ENCODE measurements around the gene LHX1. TPM values are rescaled to one million over a fixed set of nuclear protein-coding genes. Genes with fewer than 3 reads are reported as not detected.

The LHX1 gene
- total RNA-seq, 2 donors from 2014 or later, result not detected

- peaks cover 0 to 1% of the 10 kb centered on the region in 2 donors for H3K9me3 Mint-ChIP-seq
- H3K36me3 Mint-ChIP-seq, result peaks cover 3 to 15% of the 10 kb centered on the region in 2 donors
- DNase-seq (ENCODE audit: low spot score in 2 of 2), result no peak
- no peak overlapping the region for H3K27ac Mint-ChIP-seq
- no peak for ATAC-seq
Observed at GRCh38 chr17:36943250-36944191, 6.2 kb downstream of the LHX1 start.

GRCh38 chr17:36944553-36944952, 7.3 kb downstream of the LHX1 start:
- no peak for ATAC-seq
- Mint-ChIP-seq H3K9me3 (peaks cover 0 to 2% of the 10 kb centered on the region in 2 donors), H3K36me3 (peaks cover 13 to 19% of the 10 kb centered on the region in 2 donors), H3K27ac (no peak overlapping the region)
- no peak for DNase-seq (ENCODE audit: low spot score in 2 of 2)

GRCh38 chr17:36945140-36945539, 7.9 kb downstream of the LHX1 start:
- H3K9me3 Mint-ChIP-seq, result peaks cover 0 to 2% of the 10 kb centered on the region in 2 donors
- H3K27ac Mint-ChIP-seq, result no peak overlapping the region
- DNase-seq (ENCODE audit: low spot score in 2 of 2) (no peak), ATAC-seq (no peak)
- peaks cover 19 to 25% of the 10 kb centered on the region in 2 donors for H3K36me3 Mint-ChIP-seq

GRCh38 chr17:36945959-36946725, 8.9 kb downstream of the LHX1 start:
- DNase-seq (ENCODE audit: low spot score in 2 of 2), result no peak
- peaks cover 0 to 2% of the 10 kb centered on the region in 2 donors for H3K9me3 Mint-ChIP-seq

GRCh38 chr17:36946726-36947091, 9.4 kb downstream of the LHX1 start:
- Mint-ChIP-seq H3K9me3 (peaks cover 0 to 2% of the 10 kb centered on the region in 2 donors), H3K27ac (no peak overlapping the region), H3K36me3 (peaks cover 27 to 28% of the 10 kb centered on the region in 2 donors)
- ATAC-seq (no peak), DNase-seq (ENCODE audit: low spot score in 2 of 2) (no peak)

More at GRCh38 chr17:36945959-36946725, 8.9 kb downstream of the LHX1 start:
- ATAC-seq, result no peak
- Mint-ChIP-seq H3K36me3 (peaks cover 28 to 32% of the 10 kb centered on the region in 2 donors), H3K27ac (no peak overlapping the region)

GRCh38 chr17:36947922-36948716, 10.8 kb downstream of the LHX1 start:
- ATAC-seq (peak; percentile 2 to 56), DNase-seq (ENCODE audit: low spot score in 2 of 2) (no peak)
- Mint-ChIP-seq H3K27ac (peak overlapping the region; percentile 90 to 99), H3K36me3 (peaks cover 38 to 41% of the 10 kb centered on the region in 2 donors), H3K9me3 (peaks cover 0 to 2% of the 10 kb centered on the region in 2 donors)

GRCh38 chr17:36948717-36949460, 11.6 kb downstream of the LHX1 start, which contains the start of gene AATF:
Gene AATF, plus strand, starts transcription at chr17:36948954. Its CDS starts 172 bp downstream, at chr17:36949126.
- Mint-ChIP-seq H3K9me3 (peaks cover 0 to 2% of the 10 kb centered on the region in 2 donors), H3K36me3 (peaks cover 41 to 42% of the 10 kb centered on the region in 2 donors), H3K27ac (peak within 1 kb of the TSS; percentile 90 to 99)
- ATAC-seq (peak; percentile 98), DNase-seq (ENCODE audit: low spot score in 2 of 2) (peak; percentile 98 to 99)

GRCh38 chr17:36949461-36949927, 12.2 kb downstream of the LHX1 start:
- ATAC-seq (no peak), DNase-seq (ENCODE audit: low spot score in 2 of 2) (no peak)
- peak overlapping the region; percentile 85 to 90 for H3K27ac Mint-ChIP-seq
- peaks cover 47 to 48% of the 10 kb centered on the region in 2 donors for H3K36me3 Mint-ChIP-seq
- H3K9me3 Mint-ChIP-seq, result peaks cover 0 to 2% of the 10 kb centered on the region in 2 donors

- no peak for ATAC-seq
- Mint-ChIP-seq H3K9me3 (peaks cover 0 to 2% of the 10 kb centered on the region in 2 donors), H3K36me3 (peaks cover 49 to 50% of the 10 kb centered on the region in 2 donors), H3K27ac (peak overlapping the region in 1 of 2 donors; percentile 90)
- no peak for DNase-seq (ENCODE audit: low spot score in 2 of 2)
Observed at GRCh38 chr17:36950027-36950426, 12.8 kb downstream of the LHX1 start.

- ATAC-seq, result no peak
- no peak for DNase-seq (ENCODE audit: low spot score in 2 of 2)
- H3K36me3 Mint-ChIP-seq, result peaks cover 49 to 55% of the 10 kb centered on the region in 2 donors
- no peak overlapping the region for H3K27ac Mint-ChIP-seq
- H3K9me3 Mint-ChIP-seq, result peaks cover 0 to 2% of the 10 kb centered on the region in 2 donors
Observed at GRCh38 chr17:36951084-36951789, 14.0 kb downstream of the LHX1 start.

GRCh38 chr17:36971508-36971907, 34.2 kb downstream of the LHX1 start:
- Mint-ChIP-seq H3K9me3 (no peaks in the 10 kb centered on the region), H3K27ac (no peak overlapping the region), H3K36me3 (peaks cover 13 to 31% of the 10 kb centered on the region in 2 donors)
- no peak for DNase-seq (ENCODE audit: low spot score in 2 of 2)
- no peak for ATAC-seq

GRCh38 chr17:36972186-36972700, 35.0 kb downstream of the LHX1 start:
- Mint-ChIP-seq H3K27ac (no peak overlapping the region), H3K9me3 (no peaks in the 10 kb centered on the region), H3K36me3 (peaks cover 13 to 27% of the 10 kb centered on the region in 2 donors)
- ATAC-seq (no peak), DNase-seq (ENCODE audit: low spot score in 2 of 2) (no peak)

GRCh38 chr17:36972905-36973304, 35.6 kb downstream of the LHX1 start:
- Mint-ChIP-seq H3K36me3 (peaks cover 13 to 21% of the 10 kb centered on the region in 2 donors), H3K27ac (peak overlapping the region in 1 of 2 donors; percentile 32), H3K9me3 (no peaks in the 10 kb centered on the region)
- ATAC-seq, result no peak
- no peak for DNase-seq (ENCODE audit: low spot score in 2 of 2)

- Mint-ChIP-seq H3K36me3 (no peaks in the 10 kb centered on the region), H3K27ac (no peak overlapping the region), H3K9me3 (no peaks in the 10 kb centered on the region)
- DNase-seq (ENCODE audit: low spot score in 2 of 2) (no peak), ATAC-seq (no peak)
Observed at GRCh38 chr17:36975922-36976515, 38.7 kb downstream of the LHX1 start.

All from activated naive CD4-positive, alpha-beta T cell treated with anti-CD3 and anti-CD28 coated beads, Interleukin-2, amount 50 U/mL, for 72 hours (primary cell).